SU-DHL-6 (cell line): ENCODE measurements around the gene ABCA4.

ENCODE experiments used
- EZH2phosphoT487 ChIP-seq: fragments of 200-600 bp; sonication (generic), shearing (Covaris generic); conservative IDR thresholded peaks from 2 replicates; pipeline ENCODE4 v1.6.1; 2018; ENCODE audit warnings: mild to moderate bottlenecking, antibody characterized with exemption, low read length, moderate library complexity, mixed read lengths
- TF ChIP-seq, protein P1 (sequence below): fragments of 200-600 bp; sonication (generic); IDR thresholded peaks from one replicate; pipeline ENCODE4 v1.5.1; 2017; ENCODE audit warnings: antibody characterized with exemption, mild to moderate bottlenecking, low read length, moderate library complexity; ENCODE audit not compliant: insufficient read depth, poor library complexity, severe bottlenecking

DNA sequence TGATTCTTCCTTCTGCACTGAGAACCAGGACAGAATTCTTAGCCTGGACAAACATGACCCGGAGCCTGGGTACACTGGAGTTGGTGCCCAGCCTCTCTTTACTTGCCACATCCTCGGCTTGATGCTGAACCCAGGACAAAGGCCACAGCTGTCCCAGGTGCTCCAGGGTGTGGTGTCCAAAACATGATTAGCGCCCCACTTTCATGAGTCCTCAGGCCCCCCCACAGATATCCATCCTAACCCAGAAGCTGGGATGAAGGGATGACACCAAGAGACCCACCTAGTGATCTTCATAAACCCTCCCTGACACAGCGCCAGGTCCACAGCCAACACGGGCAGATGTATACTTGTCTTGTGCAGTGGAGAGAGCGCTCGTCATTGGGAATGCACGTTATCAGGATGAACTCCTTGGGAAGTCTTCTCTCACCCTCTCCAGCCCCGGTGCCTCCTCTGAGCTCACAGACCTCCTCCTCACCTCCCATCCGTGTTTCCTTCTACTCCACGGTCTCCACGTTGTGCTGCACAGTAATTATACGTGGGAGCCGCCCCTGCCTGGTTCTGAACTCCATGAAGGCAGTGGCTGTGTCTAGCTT, 3.6 kb downstream of the ABCA4 start:
- TF ChIP-seq, protein P1, sequence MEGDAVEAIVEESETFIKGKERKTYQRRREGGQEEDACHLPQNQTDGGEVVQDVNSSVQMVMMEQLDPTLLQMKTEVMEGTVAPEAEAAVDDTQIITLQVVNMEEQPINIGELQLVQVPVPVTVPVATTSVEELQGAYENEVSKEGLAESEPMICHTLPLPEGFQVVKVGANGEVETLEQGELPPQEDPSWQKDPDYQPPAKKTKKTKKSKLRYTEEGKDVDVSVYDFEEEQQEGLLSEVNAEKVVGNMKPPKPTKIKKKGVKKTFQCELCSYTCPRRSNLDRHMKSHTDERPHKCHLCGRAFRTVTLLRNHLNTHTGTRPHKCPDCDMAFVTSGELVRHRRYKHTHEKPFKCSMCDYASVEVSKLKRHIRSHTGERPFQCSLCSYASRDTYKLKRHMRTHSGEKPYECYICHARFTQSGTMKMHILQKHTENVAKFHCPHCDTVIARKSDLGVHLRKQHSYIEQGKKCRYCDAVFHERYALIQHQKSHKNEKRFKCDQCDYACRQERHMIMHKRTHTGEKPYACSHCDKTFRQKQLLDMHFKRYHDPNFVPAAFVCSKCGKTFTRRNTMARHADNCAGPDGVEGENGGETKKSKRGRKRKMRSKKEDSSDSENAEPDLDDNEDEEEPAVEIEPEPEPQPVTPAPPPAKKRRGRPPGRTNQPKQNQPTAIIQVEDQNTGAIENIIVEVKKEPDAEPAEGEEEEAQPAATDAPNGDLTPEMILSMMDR = no peak
- no peak for TF ChIP-seq EZH2phosphoT487
